NB4 (cell line): ENCODE measurements around the gene MIDN.

Source experiments
- DNase-seq: peaks from one replicate; pipeline ENCODE4 v3.0.0; 2010; ENCODE audit warnings: low read depth
- H3K4me3 ChIP-seq: one replicate; pipeline ENCODE4 v1.5.1; 2011; ENCODE audit warnings: mild to moderate bottlenecking, low read depth, low read length, moderate library complexity
- MAX ChIP-seq: IDR thresholded peaks from 2 replicates; pipeline ENCODE4 v1.6.1; 2011; ENCODE audit warnings: low read depth, low read length
- MYC ChIP-seq: IDR thresholded peaks from 2 replicates; pipeline ENCODE4 v1.6.1; 2011; ENCODE audit warnings: low read depth, low read length
- POLR2A ChIP-seq: IDR thresholded peaks from 2 replicates; pipeline ENCODE4 v1.6.1; 2011; ENCODE audit warnings: mild to moderate bottlenecking; ENCODE audit not compliant: insufficient read length; ENCODE audit errors: extremely low read depth
- TF ChIP-seq, protein P1 (sequence below): IDR thresholded peaks from one replicate; pipeline ENCODE4 v1.5.1; 2012; ENCODE audit warnings: low read depth, low read length

Gene MIDN

GRCh38 chr19:1277061-1277460 lies 28.7 kb downstream of the MIDN start:
- H3K4me3 ChIP-seq = no peak overlapping the region
- DNase-seq = no peak

DNA sequence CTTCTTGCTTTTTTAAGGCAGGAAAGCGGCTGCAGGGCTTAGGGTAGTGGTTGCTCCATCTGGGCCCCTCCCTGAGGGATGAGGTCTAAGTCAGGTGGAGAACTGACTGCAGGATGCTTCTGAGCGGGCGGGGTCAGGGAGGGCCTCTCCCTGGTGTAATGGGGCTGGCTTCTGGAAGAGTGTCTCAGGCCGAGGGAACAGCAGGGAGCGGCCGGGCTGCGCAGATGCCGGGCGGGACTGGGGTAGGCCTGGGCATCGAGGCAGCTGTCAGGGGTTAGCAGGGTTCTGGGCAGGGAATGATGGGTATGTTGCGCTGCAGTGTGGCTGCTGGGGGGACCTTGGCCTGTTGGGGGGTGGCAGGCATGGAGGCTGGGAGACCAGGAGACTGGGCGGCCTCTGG lies 29.7 kb downstream of the MIDN start:
- no peak overlapping the region for H3K4me3 ChIP-seq
- no peak for DNase-seq
- TF ChIP-seq, protein P1, sequence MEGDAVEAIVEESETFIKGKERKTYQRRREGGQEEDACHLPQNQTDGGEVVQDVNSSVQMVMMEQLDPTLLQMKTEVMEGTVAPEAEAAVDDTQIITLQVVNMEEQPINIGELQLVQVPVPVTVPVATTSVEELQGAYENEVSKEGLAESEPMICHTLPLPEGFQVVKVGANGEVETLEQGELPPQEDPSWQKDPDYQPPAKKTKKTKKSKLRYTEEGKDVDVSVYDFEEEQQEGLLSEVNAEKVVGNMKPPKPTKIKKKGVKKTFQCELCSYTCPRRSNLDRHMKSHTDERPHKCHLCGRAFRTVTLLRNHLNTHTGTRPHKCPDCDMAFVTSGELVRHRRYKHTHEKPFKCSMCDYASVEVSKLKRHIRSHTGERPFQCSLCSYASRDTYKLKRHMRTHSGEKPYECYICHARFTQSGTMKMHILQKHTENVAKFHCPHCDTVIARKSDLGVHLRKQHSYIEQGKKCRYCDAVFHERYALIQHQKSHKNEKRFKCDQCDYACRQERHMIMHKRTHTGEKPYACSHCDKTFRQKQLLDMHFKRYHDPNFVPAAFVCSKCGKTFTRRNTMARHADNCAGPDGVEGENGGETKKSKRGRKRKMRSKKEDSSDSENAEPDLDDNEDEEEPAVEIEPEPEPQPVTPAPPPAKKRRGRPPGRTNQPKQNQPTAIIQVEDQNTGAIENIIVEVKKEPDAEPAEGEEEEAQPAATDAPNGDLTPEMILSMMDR = no peak
- TF ChIP-seq MYC (no peak), POLR2A (no peak), MAX (no peak)

More at GRCh38 chr19:1277061-1277460, 28.7 kb downstream of the MIDN start:
- no peak for TF ChIP-seq MYC
- no peak for TF ChIP-seq MAX
- TF ChIP-seq POLR2A = no peak
- TF ChIP-seq, protein P1 = no peak

GRCh38 chr19:1278713-1279660 lies 30.6 kb downstream of the MIDN start:
- DNase-seq = no peak
- no peak overlapping the region for H3K4me3 ChIP-seq
- TF ChIP-seq MYC (no peak), MAX (no peak), POLR2A (no peak)
- TF ChIP-seq, protein P1 = no peak

- DNase-seq = peak; percentile 77
- TF ChIP-seq MYC = peak; percentile 39; the same call in 1 of the 2 replicates
- peak; percentile 69 for TF ChIP-seq MAX
- no peak for TF ChIP-seq POLR2A
- TF ChIP-seq, protein P1 = peak; percentile 74
- H3K4me3 ChIP-seq = no peak overlapping the region
Measured at GRCh38 chr19:1279782-1280341, 31.5 kb downstream of the MIDN start.

DNA sequence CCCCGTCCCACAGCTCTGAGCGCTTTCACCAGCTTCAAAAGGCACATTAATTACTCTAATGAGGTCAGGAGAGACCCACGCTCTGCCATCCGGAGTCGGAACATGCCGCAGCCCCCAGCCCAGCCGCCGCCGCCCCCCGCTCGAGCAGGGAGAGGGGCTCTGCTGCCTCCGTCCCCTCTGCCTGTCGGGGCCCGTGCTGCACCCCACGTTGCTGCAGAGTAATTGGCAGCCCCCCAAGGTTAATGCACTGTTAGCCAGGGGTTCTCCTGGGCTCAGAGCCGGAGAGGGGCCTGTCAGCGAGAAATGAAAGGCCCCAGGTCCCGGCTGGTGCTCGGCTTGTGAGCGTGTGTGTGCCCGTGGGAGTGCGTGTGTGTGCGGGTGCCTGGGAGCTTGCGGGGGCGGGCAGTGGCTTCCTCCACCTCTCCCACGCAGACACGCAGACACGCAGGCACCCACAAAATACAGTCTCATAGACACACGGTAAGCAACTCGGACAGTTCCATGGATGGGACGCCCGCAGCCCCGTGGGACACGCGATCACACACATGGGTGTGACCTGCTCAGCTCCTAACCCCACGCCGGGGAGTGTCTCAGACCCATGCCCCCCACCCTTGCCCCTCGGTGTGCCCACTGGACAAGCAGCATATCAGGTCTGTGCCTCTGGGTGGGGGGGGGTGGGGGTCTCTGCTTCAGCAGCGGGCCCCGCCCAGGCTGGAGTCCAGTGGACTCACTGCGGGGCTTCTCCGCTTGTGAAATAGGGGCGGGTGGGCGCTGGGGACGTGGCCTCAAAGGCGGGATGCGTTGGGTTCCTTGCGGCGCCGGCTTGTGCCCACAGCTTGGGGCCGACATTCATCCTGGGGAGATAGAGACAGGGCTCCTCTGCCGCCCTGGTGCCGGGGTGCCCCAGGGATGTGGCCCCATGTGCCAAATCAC lies 32.5 kb downstream of the MIDN start:
- DNase-seq = no peak

More for the DNA sequence above, 32.5 kb downstream of the MIDN start:
- H3K4me3 ChIP-seq = no peak overlapping the region
- TF ChIP-seq MAX (no peak), MYC (no peak), POLR2A (no peak)
- TF ChIP-seq, protein P1 = no peak
